ENCODE data around the gene TTLL13.

DNA sequence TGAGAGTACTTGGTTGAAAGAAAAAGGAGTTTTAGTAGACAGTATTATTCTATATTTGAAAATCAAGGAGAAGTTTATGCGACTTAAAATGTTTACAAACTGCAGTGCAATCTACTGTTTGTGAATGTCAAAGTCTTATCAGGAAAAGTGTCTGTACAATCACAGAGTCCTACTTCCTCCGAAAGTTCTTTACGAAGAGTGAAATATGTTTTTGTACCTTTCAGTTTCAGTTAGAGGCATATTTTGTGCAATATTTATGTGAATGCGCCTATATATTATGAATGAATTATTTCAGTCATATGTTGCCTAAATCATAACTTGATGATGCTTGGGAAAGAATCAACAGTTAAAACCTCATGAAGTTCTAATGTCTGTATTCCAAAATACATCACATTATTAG is 47.7 kb downstream of the TTLL13 start:
- no peak for TF ChIP-seq EZH2 (IDR thresholded peaks at IDR 0.05; ENCODE audit: insufficient read depth, low read length)
- TF ChIP-seq, protein P1, sequence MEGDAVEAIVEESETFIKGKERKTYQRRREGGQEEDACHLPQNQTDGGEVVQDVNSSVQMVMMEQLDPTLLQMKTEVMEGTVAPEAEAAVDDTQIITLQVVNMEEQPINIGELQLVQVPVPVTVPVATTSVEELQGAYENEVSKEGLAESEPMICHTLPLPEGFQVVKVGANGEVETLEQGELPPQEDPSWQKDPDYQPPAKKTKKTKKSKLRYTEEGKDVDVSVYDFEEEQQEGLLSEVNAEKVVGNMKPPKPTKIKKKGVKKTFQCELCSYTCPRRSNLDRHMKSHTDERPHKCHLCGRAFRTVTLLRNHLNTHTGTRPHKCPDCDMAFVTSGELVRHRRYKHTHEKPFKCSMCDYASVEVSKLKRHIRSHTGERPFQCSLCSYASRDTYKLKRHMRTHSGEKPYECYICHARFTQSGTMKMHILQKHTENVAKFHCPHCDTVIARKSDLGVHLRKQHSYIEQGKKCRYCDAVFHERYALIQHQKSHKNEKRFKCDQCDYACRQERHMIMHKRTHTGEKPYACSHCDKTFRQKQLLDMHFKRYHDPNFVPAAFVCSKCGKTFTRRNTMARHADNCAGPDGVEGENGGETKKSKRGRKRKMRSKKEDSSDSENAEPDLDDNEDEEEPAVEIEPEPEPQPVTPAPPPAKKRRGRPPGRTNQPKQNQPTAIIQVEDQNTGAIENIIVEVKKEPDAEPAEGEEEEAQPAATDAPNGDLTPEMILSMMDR (IDR thresholded peaks at IDR 0.05; ENCODE audit: insufficient read depth, low read depth, low read length), result no peak

All from astrocyte (in vitro differentiated cells and primary cell).